ENCODE data around the gene MPND.

- TF ChIP-seq CTCF (IDR thresholded peaks at IDR 0.05) (no peak), POLR2A (IDR thresholded peaks at IDR 0.05) (no peak)
Measured at GRCh38 chr19:4295972-4296771, 47.2 kb upstream of the MPND start.
